NT2/D1 (cell line): Measurements from ENCODE around the gene PDE4B.

Experiments
- SUZ12 ChIP-seq: IDR thresholded peaks from 2 replicates; pipeline ENCODE4 v1.6.1; 2011; ENCODE audit not compliant: insufficient read length, insufficient read depth; ENCODE audit errors: extremely low read depth
- YY1 ChIP-seq: IDR thresholded peaks from 2 replicates; pipeline ENCODE4 v1.6.1; 2011; ENCODE audit not compliant: insufficient read length, insufficient read depth
- ZNF274 ChIP-seq: IDR thresholded peaks from 2 replicates; pipeline ENCODE4 v1.6.1; 2011; ENCODE audit warnings: mild to moderate bottlenecking, low read depth, low read length

GRCh38 chr1:66245691-66246090, 453.0 kb downstream of the PDE4B start:
- TF ChIP-seq ZNF274 (no peak), YY1 (no peak), SUZ12 (no peak)
